ENCODE data around the gene VPS52. TPM values are rescaled to one million over a fixed set of nuclear protein-coding genes. Genes with fewer than 3 reads are reported as not detected.

Gene VPS52
- total RNA-seq, 1 donor from 2014 or later = 33.9 TPM

DNA sequence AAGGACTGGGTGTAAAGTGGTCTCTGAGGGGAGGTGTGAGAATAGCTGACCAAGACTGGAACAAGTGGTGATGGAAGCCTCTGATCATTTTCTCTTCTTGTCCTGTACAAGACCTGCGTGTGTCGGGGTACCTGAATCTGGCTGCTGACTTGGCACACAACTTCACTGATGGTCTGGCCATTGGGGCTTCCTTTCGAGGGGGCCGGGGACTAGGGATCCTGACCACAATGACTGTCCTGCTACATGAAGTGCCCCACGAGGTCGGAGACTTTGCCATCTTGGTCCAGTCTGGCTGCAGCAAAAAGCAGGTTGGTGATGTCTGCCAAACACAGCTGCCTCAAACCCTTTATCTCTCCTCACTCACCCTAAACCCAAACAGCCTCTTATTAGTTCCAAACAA, 68.9 kb downstream of the VPS52 start:
- no peak overlapping the region for H3K4me3 ChIP-seq (ENCODE audit: low read depth, low read length)
- no peak for DNase-seq (ENCODE audit: low read depth)
- TF ChIP-seq, protein P1, sequence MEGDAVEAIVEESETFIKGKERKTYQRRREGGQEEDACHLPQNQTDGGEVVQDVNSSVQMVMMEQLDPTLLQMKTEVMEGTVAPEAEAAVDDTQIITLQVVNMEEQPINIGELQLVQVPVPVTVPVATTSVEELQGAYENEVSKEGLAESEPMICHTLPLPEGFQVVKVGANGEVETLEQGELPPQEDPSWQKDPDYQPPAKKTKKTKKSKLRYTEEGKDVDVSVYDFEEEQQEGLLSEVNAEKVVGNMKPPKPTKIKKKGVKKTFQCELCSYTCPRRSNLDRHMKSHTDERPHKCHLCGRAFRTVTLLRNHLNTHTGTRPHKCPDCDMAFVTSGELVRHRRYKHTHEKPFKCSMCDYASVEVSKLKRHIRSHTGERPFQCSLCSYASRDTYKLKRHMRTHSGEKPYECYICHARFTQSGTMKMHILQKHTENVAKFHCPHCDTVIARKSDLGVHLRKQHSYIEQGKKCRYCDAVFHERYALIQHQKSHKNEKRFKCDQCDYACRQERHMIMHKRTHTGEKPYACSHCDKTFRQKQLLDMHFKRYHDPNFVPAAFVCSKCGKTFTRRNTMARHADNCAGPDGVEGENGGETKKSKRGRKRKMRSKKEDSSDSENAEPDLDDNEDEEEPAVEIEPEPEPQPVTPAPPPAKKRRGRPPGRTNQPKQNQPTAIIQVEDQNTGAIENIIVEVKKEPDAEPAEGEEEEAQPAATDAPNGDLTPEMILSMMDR (conservative IDR thresholded peaks at IDR 0.05; ENCODE audit: low read depth, low read length) = no peak

DNA sequence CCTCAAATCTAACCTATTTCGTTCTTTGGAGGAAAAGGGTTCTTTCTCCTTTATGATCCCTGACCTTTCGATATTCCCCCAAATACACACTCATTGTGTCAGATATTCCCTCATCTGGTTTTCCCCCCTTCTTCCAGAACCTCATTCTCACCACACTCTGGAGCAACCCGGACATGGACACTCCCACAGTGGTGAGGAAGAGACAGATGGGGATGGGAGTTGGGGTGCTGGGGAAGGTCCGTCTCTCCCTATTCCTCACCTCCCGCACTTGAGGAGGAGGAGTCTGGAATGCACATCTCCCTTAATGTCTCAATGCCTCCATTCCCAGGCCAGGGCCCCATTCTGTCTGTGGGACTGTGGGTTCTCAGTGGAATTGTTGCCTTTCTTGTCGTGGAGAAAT, 69.7 kb downstream of the VPS52 start:
- no peak for DNase-seq (ENCODE audit: low read depth)
- peak overlapping the region; percentile 86 for H3K4me3 ChIP-seq (ENCODE audit: low read depth, low read length)
- TF ChIP-seq, protein P1 (conservative IDR thresholded peaks at IDR 0.05; ENCODE audit: low read depth, low read length) = no peak

DNA sequence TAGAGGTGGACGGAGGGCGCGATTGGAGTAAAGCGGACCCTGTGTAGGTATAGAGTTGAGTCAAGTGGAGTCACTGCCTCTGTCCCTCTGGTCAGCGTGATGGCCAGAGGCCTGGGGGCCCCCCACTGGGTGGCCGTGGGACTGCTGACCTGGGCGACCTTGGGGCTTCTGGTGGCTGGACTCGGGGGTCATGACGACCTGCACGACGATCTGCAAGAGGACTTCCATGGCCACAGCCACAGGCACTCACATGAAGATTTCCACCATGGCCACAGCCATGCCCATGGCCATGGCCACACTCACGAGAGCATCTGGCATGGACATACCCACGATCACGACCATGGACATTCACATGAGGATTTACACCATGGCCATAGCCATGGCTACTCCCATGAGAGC, 70.5 kb downstream of the VPS52 start:
- TF ChIP-seq, protein P1 (conservative IDR thresholded peaks at IDR 0.05; ENCODE audit: low read depth, low read length) = peak; percentile 11
- no peak for DNase-seq (ENCODE audit: low read depth)
- H3K4me3 ChIP-seq (ENCODE audit: low read depth, low read length) = peak overlapping the region; percentile 86

Other genes starting within 250 kb of the VPS52 start
- 6.8 and 7.1 TPM in 2 replicates for gene HLA-DPA1, start 198.2 kb downstream of the VPS52 start, total RNA-seq
- 49.4 and 52.3 TPM in 2 replicates for gene HLA-DPB1, start 195.9 kb downstream of the VPS52 start, total RNA-seq
- gene COL11A2, start 79.4 kb downstream of the VPS52 start, total RNA-seq = 0.06 and 0.07 TPM in 2 replicates
- 15.0 and 15.1 TPM in 2 replicates for gene RXRB, start 71.2 kb downstream of the VPS52 start, total RNA-seq
- 70.8 and 97.8 TPM in 2 replicates for gene SLC39A7, start 71.0 kb downstream of the VPS52 start, total RNA-seq
- 16.3 and 16.9 TPM in 2 replicates for gene HSD17B8, start 67.2 kb downstream of the VPS52 start, total RNA-seq
- gene RING1, start 63.4 kb downstream of the VPS52 start, total RNA-seq = 11.3 and 17.2 TPM in 2 replicates
- 2,737 and 3,799 TPM in 2 replicates for gene RPS18, start 199 bp upstream of the VPS52 start, total RNA-seq
- 4.6 and 7.0 TPM in 2 replicates for gene B3GALT4, start 5.2 kb upstream of the VPS52 start, total RNA-seq
- 67.9 and 116 TPM in 2 replicates for gene WDR46, start 17.4 kb upstream of the VPS52 start, total RNA-seq
- gene PFDN6, start 17.7 kb upstream of the VPS52 start, total RNA-seq = 55.8 and 69.3 TPM in 2 replicates
- gene RGL2, start 27.1 kb upstream of the VPS52 start, total RNA-seq = 34.0 and 46.8 TPM in 2 replicates
- gene TAPBP, start 42.2 kb upstream of the VPS52 start, total RNA-seq = 108 and 144 TPM in 2 replicates
- gene ZBTB22, start 45.9 kb upstream of the VPS52 start, total RNA-seq = 8.2 and 13.5 TPM in 2 replicates
- 52.7 and 58.1 TPM in 2 replicates for gene DAXX, start 51.1 kb upstream of the VPS52 start, total RNA-seq
- gene KIFC1, start 119.9 kb upstream of the VPS52 start, total RNA-seq = 117 and 126 TPM in 2 replicates
- gene PHF1, start 139.1 kb upstream of the VPS52 start, total RNA-seq = 20.7 and 25.4 TPM in 2 replicates
- 206 and 273 TPM in 2 replicates for gene CUTA, start 146.2 kb upstream of the VPS52 start, total RNA-seq
- 0.87 and 2.3 TPM in 2 replicates for gene SYNGAP1, start 148.2 kb upstream of the VPS52 start, total RNA-seq
- gene ZBTB9, start 182.7 kb upstream of the VPS52 start, total RNA-seq = 4.3 and 4.6 TPM in 2 replicates